AG08396 (cell line): ENCODE measurements around the gene TGFBR2.
A peak's percentile ranks its signal among the peaks of the same experiment; 100 is the strongest.

Source experiments
- DNase-seq: peaks from one replicate; pipeline ENCODE4 v3.0.0; 2012; ENCODE audit warnings: low spot score, mixed read lengths

The TGFBR2 gene

DNA sequence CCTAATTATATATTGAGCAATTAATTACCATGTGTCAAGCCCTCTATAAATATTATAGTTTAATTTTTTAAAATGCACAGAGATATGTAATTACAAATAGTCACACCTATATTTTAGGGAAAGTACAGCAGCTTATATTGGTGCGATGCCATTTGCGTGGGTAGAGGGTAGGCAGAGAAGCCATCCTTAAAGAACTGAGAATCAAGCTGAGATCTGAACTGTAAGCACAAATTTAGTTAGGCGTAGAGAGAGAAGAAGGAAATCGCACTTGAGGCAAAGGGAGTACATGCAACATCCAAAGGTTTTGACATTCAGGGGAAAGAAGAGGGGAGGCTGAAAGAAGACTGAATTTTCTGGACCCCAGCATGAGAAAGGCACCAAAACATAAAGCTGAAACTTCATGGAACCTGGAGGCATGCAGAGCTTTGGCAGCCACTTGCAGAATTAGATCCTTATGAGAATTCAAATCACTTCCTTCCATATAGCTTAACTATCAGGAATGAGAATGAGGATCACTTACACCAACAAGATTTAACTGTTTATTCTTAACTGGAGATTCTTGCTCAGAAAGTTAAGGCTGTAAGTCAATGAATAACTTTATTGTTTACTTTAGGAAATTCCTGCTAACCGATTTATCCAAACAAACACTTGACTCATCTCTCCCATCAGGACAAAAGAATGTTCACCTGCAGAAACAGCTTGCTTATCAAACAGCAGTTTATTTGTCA lies 114.3 kb downstream of the TGFBR2 start:
- DNase-seq = peak; percentile 41

- DNase-seq = no peak
Measured at GRCh38 chr3:30721314-30721634, 114.9 kb downstream of the TGFBR2 start.

- DNase-seq = no peak
Measured at GRCh38 chr3:30723211-30723610, 116.8 kb downstream of the TGFBR2 start.

DNA sequence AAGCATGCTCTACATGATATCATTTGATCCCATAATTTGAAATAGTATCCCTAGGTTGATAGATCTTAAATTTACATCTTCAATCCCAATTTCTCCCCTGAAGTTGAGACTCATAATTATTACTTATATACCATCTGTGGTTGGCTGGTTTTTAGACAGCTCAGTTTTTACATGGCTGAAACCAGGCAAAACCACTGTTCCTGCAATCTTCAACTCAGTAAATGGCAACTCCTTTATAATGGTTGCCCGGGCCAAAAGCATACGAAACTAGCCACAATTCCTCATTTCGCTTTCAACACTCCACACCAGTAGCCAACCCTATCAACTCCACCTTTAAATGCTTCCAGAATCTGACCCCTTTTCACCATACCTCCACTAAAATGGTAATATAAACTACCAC lies 118.5 kb downstream of the TGFBR2 start:
- no peak for DNase-seq

- no peak for DNase-seq
Measured at GRCh38 chr3:30728143-30728542, 121.7 kb downstream of the TGFBR2 start.

- DNase-seq = no peak
Measured at GRCh38 chr3:30729512-30729911, 123.1 kb downstream of the TGFBR2 start.

DNA sequence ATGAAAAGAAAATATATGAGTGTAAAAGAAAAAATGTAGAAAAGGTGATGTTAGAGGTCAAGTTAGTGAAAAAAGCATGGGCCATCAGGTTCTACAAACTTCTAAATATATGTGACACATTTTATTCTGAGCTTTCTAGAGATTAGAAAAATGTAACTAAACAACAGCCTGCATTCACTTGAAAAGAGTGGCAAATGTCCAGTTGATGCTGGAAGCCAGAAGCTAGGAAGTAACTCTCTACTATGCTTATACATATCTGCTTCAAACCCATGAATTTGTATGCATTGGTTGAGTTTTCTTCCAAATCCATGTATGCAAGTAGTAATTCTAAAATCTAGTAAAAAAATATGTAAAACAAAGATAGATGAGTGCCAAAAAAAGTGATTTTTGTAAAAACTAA lies 123.5 kb downstream of the TGFBR2 start:
- DNase-seq = no peak

DNA sequence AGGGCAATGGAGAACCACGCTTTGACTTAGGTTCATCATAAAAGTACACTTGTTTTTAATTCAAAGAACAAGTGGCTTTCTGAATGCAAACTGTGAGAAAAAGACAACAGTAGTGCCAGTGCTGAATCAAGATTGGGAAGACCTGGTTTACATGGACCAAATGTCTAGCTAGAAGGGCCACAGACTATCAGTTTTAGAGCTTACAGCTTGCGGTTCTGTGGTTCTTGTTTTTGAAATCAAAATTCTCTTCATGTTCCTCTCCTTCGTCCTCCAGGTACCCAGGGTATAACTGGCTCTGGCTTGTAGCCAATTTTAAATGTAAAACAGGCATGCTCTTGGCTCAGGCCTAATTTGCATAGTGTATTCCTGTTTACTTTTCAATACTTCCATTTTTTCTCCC lies 124.6 kb downstream of the TGFBR2 start:
- DNase-seq = no peak

DNA sequence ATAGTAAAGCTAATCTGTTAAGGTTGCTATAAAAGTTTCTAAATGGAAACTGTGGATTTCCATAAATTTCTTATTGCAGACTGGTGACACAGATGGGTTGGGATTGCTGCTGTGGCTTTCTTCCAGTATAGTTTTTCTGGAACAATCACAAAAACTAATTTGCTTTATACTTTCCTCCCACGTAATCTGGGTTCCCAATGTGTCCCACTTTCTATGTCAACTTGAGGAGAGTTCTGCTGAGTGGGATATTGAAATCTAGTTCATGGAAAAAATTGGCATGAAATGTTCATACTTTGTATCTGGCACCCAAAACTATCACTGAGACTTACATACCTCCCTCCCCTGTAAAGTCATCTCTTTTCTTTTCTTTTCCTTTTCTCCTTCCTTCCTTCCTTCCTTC lies 126.8 kb downstream of the TGFBR2 start:
- no peak for DNase-seq

- no peak for DNase-seq
Measured at GRCh38 chr3:30733696-30734095, 127.3 kb downstream of the TGFBR2 start.

DNA sequence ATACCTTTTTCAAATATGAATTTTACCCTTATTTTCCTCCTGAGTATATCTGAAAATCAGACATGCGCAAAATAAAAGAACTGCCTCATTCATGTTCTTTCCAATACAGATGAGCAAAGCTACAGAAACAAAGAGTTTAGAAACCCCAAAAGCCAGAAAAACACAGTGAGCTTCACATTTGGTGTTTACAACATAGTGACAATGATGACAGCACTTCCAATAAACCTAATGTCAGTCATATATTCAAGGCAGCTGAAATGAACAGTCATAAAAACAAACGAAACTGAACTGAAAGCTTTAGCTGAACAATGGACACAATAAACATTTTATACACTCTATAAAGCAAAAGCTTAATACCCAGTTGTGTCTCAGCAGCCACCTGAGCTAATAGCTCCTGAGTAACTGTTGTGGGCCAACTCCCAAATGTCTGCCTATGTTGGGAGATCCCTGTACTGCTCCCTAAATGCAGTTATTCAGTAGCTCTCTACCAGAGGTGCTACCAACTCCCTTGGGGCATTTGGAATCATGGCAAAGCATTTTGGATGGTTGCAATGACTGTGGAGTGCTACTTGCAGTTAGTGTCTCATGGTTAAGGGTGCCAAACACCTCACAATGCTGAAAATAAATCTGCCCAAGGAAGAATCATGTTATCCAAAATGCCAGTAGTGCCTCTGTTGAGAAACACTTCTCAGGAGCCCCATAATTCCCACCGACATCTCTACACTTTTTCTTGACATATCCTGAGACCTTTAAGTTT lies 131.5 kb downstream of the TGFBR2 start:
- no peak for DNase-seq

- DNase-seq = no peak
Measured at GRCh38 chr3:30738605-30739004, 132.2 kb downstream of the TGFBR2 start.

- DNase-seq = no peak
Measured at GRCh38 chr3:30741889-30742288, 135.5 kb downstream of the TGFBR2 start.

DNA sequence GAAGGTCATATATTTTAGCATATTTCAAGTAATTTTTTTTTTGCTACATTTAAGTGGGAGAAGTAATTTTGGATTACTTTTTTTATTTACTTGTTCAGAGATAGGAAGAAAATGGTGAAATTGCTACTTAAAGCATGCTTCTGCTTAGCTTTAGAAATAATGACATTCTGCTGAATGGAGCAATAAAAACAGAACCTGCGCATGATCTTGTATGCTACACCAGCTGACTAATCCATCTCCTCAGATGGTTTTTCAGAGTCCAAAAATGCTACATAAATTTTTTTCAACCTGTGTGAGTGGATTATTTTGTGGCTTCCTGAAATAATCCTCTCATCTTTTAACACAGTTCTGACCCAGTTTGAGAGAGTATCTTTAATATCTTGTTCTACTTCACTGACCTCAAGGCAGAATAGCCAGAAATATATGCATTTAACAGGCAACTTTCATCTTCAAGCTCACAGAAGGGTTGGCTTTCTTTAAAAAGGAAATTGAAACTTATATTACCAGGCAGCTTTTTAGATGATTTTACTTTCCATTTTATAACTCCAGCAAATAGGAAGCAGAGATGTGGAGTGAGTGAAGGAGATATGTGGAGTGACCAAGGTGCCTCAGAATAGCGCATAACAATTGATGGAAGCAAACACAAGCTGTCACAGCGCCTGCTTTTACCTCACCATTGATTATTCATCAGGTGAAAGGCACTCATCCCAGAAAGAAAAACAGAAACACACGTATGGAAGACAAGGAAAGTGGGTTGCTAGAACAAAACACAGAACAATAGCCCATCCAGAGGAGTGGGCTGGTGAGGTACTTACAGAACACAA lies 136.6 kb downstream of the TGFBR2 start:
- no peak for DNase-seq
